ENCODE measurements around the gene SPACDR. TPM values are rescaled to one million over a fixed set of nuclear protein-coding genes. Genes with fewer than 3 reads are reported as not detected.

Gene SPACDR
- total and polyA plus RNA-seq, 9 of the 15 experiments (the other 6 are each of a cell fraction or from before 2014, with no cell fraction given): 0.07 to 0.55 (median 0.14) TPM; not detected in 1

GRCh38 chr7:100510437-100511239, 46.6 kb upstream of the SPACDR start (continued):
- no peak for TF ChIP-seq NKRF (IDR thresholded peaks at IDR 0.05; ENCODE audit: borderline replicate concordance)
- peak; percentile 84 for TF ChIP-seq FOXM1 (IDR thresholded peaks at IDR 0.05; ENCODE audit: low read depth)
- TF ChIP-seq FOXM1 (CRISPR knock-in tag; IDR thresholded peaks at IDR 0.05; ENCODE audit: low read depth): no peak
- no peak for TF ChIP-seq XRCC3 (IDR thresholded peaks at IDR 0.05)
- no peak for TF ChIP-seq SUPT5H (IDR thresholded peaks at IDR 0.05)
- TF ChIP-seq TEAD2 (tag; IDR thresholded peaks at IDR 0.05): no peak
- TF ChIP-seq ZHX1 (conservative IDR thresholded peaks at IDR 0.05; ENCODE audit: low read length): no peak
- no peak for TF ChIP-seq AFF4 (CRISPR knock-in tag; IDR thresholded peaks at IDR 0.05)
- no peak for TF ChIP-seq ZC3H8 (IDR thresholded peaks at IDR 0.05)
- TF ChIP-seq JUNB (CRISPR knock-in tag; conservative IDR thresholded peaks at IDR 0.05): no peak
- no peak for TF ChIP-seq TFAM (CRISPR knock-in tag; conservative IDR thresholded peaks at IDR 0.05)
- TF ChIP-seq EGR1 (conservative IDR thresholded peaks at IDR 0.05): peak; percentile 79
- peak; percentile 21; the same call in 1 of the 2 replicates for TF ChIP-seq TOE1 (IDR thresholded peaks at IDR 0.05; ENCODE audit: borderline replicate concordance)
- no peak for TF ChIP-seq TOE1 (CRISPR knock-in tag; IDR thresholded peaks at IDR 0.05; ENCODE audit: borderline replicate concordance, low read depth)
- TF ChIP-seq GMEB1 (CRISPR knock-in tag; IDR thresholded peaks at IDR 0.05): no peak
- TF ChIP-seq MCM3 (IDR thresholded peaks at IDR 0.05): no peak
- TF ChIP-seq PURB (CRISPR knock-in tag; IDR thresholded peaks at IDR 0.05; ENCODE audit: low read depth): no peak
- TF ChIP-seq DPF2 (IDR thresholded peaks at IDR 0.05): peak; percentile 99

Measured in K562 (cell line).